Uterus (tissue), 2 donors: ENCODE measurements around the gene ZNF236.

Source experiments
- POLR2A ChIP-seq, 2 donors: fragments of 450-650 bp; IDR thresholded peaks; one replicate each; pipeline ENCODE4 v1.6.1; 2016; ENCODE audit warnings: antibody characterized with exemption in 2 of 2, mild to moderate bottlenecking in 1 of 2, moderate library complexity in 1 of 2
- TF ChIP-seq, protein P1 (sequence below), 4 experiments: fragments of 200-600 bp in 2 of 4; fragments of 450-650 bp in 2 of 4; sonication (generic) in 2 of 4; IDR thresholded peaks; one replicate each; pipeline ENCODE4 v1.5.1; 2016 to 2019; ENCODE audit warnings: antibody characterized with exemption in 4 of 4, mild to moderate bottlenecking in 2 of 4, moderate library complexity in 1 of 4

GRCh38 chr18:77008576-77009315 is 186.4 kb downstream of the ZNF236 start:
- TF ChIP-seq, protein P1, sequence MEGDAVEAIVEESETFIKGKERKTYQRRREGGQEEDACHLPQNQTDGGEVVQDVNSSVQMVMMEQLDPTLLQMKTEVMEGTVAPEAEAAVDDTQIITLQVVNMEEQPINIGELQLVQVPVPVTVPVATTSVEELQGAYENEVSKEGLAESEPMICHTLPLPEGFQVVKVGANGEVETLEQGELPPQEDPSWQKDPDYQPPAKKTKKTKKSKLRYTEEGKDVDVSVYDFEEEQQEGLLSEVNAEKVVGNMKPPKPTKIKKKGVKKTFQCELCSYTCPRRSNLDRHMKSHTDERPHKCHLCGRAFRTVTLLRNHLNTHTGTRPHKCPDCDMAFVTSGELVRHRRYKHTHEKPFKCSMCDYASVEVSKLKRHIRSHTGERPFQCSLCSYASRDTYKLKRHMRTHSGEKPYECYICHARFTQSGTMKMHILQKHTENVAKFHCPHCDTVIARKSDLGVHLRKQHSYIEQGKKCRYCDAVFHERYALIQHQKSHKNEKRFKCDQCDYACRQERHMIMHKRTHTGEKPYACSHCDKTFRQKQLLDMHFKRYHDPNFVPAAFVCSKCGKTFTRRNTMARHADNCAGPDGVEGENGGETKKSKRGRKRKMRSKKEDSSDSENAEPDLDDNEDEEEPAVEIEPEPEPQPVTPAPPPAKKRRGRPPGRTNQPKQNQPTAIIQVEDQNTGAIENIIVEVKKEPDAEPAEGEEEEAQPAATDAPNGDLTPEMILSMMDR (IDR thresholded peaks at IDR 0.05), result no peak
- no peak for TF ChIP-seq POLR2A (IDR thresholded peaks at IDR 0.05)
